Suprapubic skin (tissue), 4 donors: ENCODE data around the gene MTSS2. TPM values are rescaled to one million over a fixed set of nuclear protein-coding genes. Genes with fewer than 3 reads are reported as not detected.
A peak's percentile ranks its signal among the peaks of the same experiment; 100 is the strongest.

Experiments
- DNase-seq, 2 donors: peaks; one replicate each; pipeline ENCODE4 v3.0.0-alpha.2; 2019; ENCODE audit warnings: low spot score in 2 of 2
- H3K27ac ChIP-seq: fragments of 200-600 bp; sonication (generic); one replicate; pipeline ENCODE4 v1.5.1; 2019
- H3K27me3 ChIP-seq: fragments of 200-600 bp; sonication (generic); one replicate; pipeline ENCODE4 v1.5.1; 2019
- H3K36me3 ChIP-seq: fragments of 200-600 bp; sonication (generic); one replicate; pipeline ENCODE4 v1.5.1; 2019
- H3K4me1 ChIP-seq: fragments of 200-600 bp; sonication (generic); one replicate; pipeline ENCODE4 v1.5.1; 2019
- H3K4me3 ChIP-seq: fragments of 200-600 bp; sonication (generic); one replicate; pipeline ENCODE4 v1.5.1; 2019; ENCODE audit warnings: mild to moderate bottlenecking
- H3K9me3 ChIP-seq: fragments of 200-600 bp; sonication (generic); one replicate; pipeline ENCODE4 v1.5.1; 2019
- EP300 ChIP-seq: sonication (generic); formaldehyde crosslinking; IDR thresholded peaks from one replicate; pipeline ENCODE4 v1.6.1; 2017; ENCODE audit warnings: antibody characterized with exemption
- POLR2A ChIP-seq, 2 donors: fragments of 450-650 bp; IDR thresholded peaks; one replicate each; pipeline ENCODE4 v1.6.1; 2017; ENCODE audit warnings: antibody characterized with exemption in 2 of 2, mild to moderate bottlenecking in 2 of 2, moderate library complexity in 2 of 2
- POLR2AphosphoS5 ChIP-seq, 3 donors: sonication (generic); formaldehyde crosslinking; IDR thresholded peaks; one replicate each; pipeline ENCODE4 v1.6.1; 2017; ENCODE audit warnings: antibody characterized with exemption in 3 of 3
- WGBS: methylation state at CpG from one replicate; pipeline ENCODE4 v1.1.5; 2018; 5-methylcytosine and 5-hydroxymethylcytosine counted together
- total RNA-seq, 4 donors: library from RNA; depleted of rRNA; stranded (reverse); fragments of >200 nt; gene quantifications; one replicate each; pipeline ENCODE4 v1.1.0, GENCODE V29; 2016
- TF ChIP-seq, protein P1 (sequence below), 2 donors: fragments of 200-600 bp in 1 of 2; fragments of 450-650 bp in 1 of 2; sonication (generic) in 1 of 2; IDR thresholded peaks; one replicate each; pipeline ENCODE4 v1.5.1; 2016 to 2019; ENCODE audit warnings: antibody characterized with exemption in 2 of 2, mild to moderate bottlenecking in 1 of 2, moderate library complexity in 1 of 2

Gene MTSS2
- total RNA-seq, 4 donors from 2014 or later, result 30.1 to 58.7 (median 42.6) TPM

DNA sequence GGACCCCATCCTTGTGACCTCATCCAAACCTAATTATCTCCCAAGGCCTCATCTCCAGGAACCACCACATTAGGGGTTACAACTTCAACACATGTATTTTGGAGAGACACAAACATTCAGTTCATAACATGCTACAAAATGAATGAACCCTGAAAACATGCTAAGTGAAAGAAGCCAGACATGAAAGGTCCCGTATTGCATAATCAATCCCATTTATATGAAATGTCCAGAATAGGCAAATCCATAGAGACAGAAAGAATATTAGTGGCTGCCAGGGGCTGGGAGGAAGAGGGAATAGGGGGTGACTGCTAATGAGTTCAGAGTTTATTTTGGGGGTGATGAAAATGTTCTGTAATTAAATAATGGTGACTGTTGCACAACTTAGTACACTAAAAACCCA is 43.2 kb downstream of the MTSS2 start:
- DNase-seq, result no peak
- H3K27me3 ChIP-seq, result no peaks in the 10 kb centered on the region
- H3K36me3 ChIP-seq, result peaks cover 3% of the 10 kb centered on the region
- H3K4me3 ChIP-seq, result no peak overlapping the region
- 89% methylated on average over 1 of the region's 1 CpG for WGBS
- no peak overlapping the region for H3K27ac ChIP-seq
- H3K9me3 ChIP-seq, result no peaks in the 10 kb centered on the region
- peaks cover 19% of the 10 kb centered on the region for H3K4me1 ChIP-seq
- TF ChIP-seq POLR2A (IDR thresholded peaks at IDR 0.05), result no peak
- TF ChIP-seq, protein P1, sequence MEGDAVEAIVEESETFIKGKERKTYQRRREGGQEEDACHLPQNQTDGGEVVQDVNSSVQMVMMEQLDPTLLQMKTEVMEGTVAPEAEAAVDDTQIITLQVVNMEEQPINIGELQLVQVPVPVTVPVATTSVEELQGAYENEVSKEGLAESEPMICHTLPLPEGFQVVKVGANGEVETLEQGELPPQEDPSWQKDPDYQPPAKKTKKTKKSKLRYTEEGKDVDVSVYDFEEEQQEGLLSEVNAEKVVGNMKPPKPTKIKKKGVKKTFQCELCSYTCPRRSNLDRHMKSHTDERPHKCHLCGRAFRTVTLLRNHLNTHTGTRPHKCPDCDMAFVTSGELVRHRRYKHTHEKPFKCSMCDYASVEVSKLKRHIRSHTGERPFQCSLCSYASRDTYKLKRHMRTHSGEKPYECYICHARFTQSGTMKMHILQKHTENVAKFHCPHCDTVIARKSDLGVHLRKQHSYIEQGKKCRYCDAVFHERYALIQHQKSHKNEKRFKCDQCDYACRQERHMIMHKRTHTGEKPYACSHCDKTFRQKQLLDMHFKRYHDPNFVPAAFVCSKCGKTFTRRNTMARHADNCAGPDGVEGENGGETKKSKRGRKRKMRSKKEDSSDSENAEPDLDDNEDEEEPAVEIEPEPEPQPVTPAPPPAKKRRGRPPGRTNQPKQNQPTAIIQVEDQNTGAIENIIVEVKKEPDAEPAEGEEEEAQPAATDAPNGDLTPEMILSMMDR (IDR thresholded peaks at IDR 0.05), result no peak
- no peak for TF ChIP-seq POLR2AphosphoS5 (IDR thresholded peaks at IDR 0.05)

DNA sequence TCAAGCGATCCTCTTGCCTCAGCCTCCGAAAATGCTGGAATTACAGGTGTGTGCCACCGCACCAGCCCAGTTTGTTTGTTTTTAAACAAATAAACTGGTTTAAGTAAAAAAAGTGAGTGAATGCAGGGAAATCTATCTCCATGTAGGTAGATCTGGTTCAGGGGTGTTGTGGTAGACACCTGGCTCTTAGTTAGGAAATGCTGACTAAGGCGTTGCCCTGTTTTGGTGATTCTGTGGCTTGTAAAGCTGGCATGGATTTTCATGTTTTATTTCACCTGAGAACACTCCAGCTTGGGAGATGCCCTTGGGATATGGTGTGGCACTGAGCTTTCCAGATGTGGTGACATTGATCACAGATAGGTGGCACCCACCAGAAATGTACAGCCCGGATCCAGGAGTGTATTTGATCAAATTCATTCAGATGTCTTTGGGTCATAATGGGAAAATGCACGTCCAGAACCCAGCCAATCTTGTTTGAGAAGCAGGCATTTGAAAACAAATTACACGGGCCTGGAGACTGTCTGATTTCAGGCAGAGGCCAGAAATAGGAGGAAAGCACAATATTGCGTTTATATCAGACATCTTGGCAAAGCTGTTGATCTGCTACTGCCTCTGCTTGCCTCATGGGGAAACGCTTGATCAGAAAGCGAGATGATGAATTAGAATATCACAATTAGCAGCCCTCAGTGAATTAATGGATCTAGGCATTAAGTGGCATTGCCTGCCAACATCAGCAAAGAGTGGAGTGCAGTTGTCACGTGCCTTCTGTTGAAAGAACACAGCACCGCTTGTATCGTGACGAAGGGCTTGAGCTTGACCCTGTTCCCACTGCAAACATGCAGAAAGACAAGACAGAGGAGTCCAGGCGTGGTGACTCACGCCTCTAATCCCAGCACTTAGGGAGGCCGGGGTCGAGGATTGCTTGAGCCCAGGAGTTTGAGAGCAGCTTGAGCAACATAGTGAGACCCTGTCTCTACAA is 46.8 kb downstream of the MTSS2 start:
- DNase-seq, result no peak
- Histone ChIP-seq H3K27me3 (no peaks in the 10 kb centered on the region), H3K36me3 (no peaks in the 10 kb centered on the region), H3K9me3 (no peaks in the 10 kb centered on the region), H3K4me3 (no peak overlapping the region), H3K4me1 (peaks cover 19% of the 10 kb centered on the region), H3K27ac (peak overlapping the region; percentile 70)
- TF ChIP-seq EP300 (no peak), POLR2AphosphoS5 (IDR thresholded peaks at IDR 0.05) (no peak), POLR2A (IDR thresholded peaks at IDR 0.05) (no peak)
- TF ChIP-seq, protein P1 (IDR thresholded peaks at IDR 0.05), result no peak
- 54% methylated on average over 18 of the region's 18 CpGs for WGBS

Other genes with a start within 250 kb of the MTSS2 start
- gene ST3GAL2, start 247.0 kb downstream of the MTSS2 start, total RNA-seq, result 10 to 100 TPM in 3 of 4 donors, 1 to 10 TPM in 1; 7.1 to 16.5 (median 11.1) TPM
- 10 to 100 TPM; 15.7 to 44.7 (median 23.2) TPM for gene FCSK, start 231.5 kb downstream of the MTSS2 start, total RNA-seq
- 10 to 100 TPM; 35.0 to 59.9 (median 48.2) TPM for gene COG4, start 162.5 kb downstream of the MTSS2 start, total RNA-seq
- 100 to 1,000 TPM; 122 to 280 (median 174) TPM for gene SF3B3, start 162.2 kb downstream of the MTSS2 start, total RNA-seq
- gene IL34, start 39.5 kb downstream of the MTSS2 start, total RNA-seq, result 100 to 1,000 TPM in 1 of 4 donors, 10 to 100 TPM in 3; 64.2 to 187 (median 92.5) TPM
- gene VAC14, start 115.1 kb upstream of the MTSS2 start, total RNA-seq, result 10 to 100 TPM; 39.5 to 65.5 (median 45.4) TPM